ENCODE measurements around the gene SLC44A2. TPM values are rescaled to one million over a fixed set of nuclear protein-coding genes. Genes with fewer than 3 reads are reported as not detected.

Gene SLC44A2
- total and polyA plus RNA-seq, 2 of the 13 experiments (the other 11 are each of a cell fraction or from before 2014, with no cell fraction given), result 2.4 to 5.6 TPM

DNA sequence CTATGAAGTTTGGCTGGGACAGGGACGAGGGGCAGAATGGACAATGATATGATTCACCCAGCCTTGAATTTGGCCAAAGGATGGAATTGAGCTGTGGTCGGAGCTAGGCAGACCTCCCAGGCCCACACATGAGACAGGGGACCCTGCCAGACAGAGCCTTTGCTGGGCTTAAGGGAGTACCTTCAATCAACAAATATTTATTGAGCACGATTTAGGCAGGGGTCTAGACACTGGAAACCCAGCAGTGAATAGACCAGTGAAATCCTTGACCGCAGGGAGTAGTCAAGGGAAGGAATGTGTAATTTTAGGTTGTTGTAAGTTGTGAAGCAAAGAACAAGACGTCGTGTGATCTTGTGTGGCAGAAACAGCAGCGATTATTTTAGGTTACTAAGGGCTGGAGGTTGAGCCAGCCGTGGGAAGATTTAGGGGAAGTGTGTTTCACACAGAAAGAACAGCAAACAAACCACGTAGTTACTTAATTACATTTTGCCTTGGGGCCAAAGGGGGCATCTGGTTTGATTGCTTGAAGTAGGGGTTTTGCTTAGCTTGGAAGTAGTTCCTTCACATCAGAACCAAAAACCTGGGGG lies 21.4 kb upstream of the SLC44A2 start:
- in situ Hi-C loops (cut with HindIII; ENCODE audit: extremely low pct_ligation_motif_present, low pct_unique_long_range_greater_than_20kb) (no loop called here), intact Hi-C loops (cut with micrococcal nuclease; ENCODE audit: unreplicated experiment) (no loop called here)
- H3K79me2 ChIP-seq (ENCODE audit: insufficient read depth, low read length), result no peaks in the 10 kb centered on the region
- no peak overlapping the region for H3K27ac ChIP-seq (ENCODE audit: extremely low read length, insufficient read depth, low read length)
- H4K20me1 ChIP-seq (ENCODE audit: insufficient read depth, low read length), result no peaks in the 10 kb centered on the region
- peaks cover 2 to 17% of the 10 kb centered on the region in 2 experiments; a peak in 4 of 5 replicates for H3K27me3 ChIP-seq (ENCODE audit: control insufficient read depth in 1 of 2, insufficient read depth in 2 of 2, low read length in 2 of 2)
- no TSS peak for BruUV-seq (replicated peaks)
- H3K4me2 ChIP-seq (ENCODE audit: low read depth, low read length), result peak overlapping the region; percentile 84
- no peak overlapping the region; the same call in 1 of the 2 replicates for H3K9ac ChIP-seq (ENCODE audit: insufficient read depth, low read depth, low read length)
- ChIA-PET POLR2A (interaction anchor here (0.9 kb wide), 1 partner anchor 37 kb away, joined by 3 read pairs; no protein-coding TSS in a partner anchor), CTCF (ENCODE audit: low intra/inter-chr PET ratio, low total read pairs) (no interaction called here)
- 16% methylated on average over 9 of the region's 9 CpGs for WGBS (ENCODE audit: low lambda C conversion rate)
- peak overlapping the region in 1 of 3 experiments; percentile 92; a peak in 2 of 6 replicates for H3K4me3 ChIP-seq (replicated peaks in 1 of 3; ENCODE audit: insufficient read depth in 1 of 3, low read depth in 2 of 3, low read length in 3 of 3)
- H3K9me3 ChIP-seq (ENCODE audit: low read length), result no peaks in the 10 kb centered on the region
- H2AFZ ChIP-seq (ENCODE audit: low read length), result no peak overlapping the region
- DNase-seq (ENCODE audit: low spot score) (no peak), FAIRE-seq (no peak), ATAC-seq (peak; percentile 21; the same call in 2 of the 3 replicates)
- TF ChIP-seq ZNF552 (CRISPR knock-in tag; IDR thresholded peaks at IDR 0.05; ENCODE audit: borderline replicate concordance) (no peak), BORCS8-MEF2B (CRISPR knock-in tag; IDR thresholded peaks at IDR 0.05) (no peak), MEF2D (CRISPR knock-in tag; IDR thresholded peaks at IDR 0.05) (no peak), TCF7 (IDR thresholded peaks at IDR 0.05; ENCODE audit: low read depth) (no peak)
- TF ChIP-seq, protein P1, sequence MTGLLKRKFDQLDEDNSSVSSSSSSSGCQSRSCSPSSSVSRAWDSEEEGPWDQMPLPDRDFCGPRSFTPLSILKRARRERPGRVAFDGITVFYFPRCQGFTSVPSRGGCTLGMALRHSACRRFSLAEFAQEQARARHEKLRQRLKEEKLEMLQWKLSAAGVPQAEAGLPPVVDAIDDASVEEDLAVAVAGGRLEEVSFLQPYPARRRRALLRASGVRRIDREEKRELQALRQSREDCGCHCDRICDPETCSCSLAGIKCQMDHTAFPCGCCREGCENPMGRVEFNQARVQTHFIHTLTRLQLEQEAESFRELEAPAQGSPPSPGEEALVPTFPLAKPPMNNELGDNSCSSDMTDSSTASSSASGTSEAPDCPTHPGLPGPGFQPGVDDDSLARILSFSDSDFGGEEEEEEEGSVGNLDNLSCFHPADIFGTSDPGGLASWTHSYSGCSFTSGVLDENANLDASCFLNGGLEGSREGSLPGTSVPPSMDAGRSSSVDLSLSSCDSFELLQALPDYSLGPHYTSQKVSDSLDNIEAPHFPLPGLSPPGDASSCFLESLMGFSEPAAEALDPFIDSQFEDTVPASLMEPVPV (CRISPR knock-in tag; IDR thresholded peaks at IDR 0.05), result no peak
- H3K4me1 ChIP-seq (ENCODE audit: insufficient read depth, low read length), result peaks cover 28% of the 10 kb centered on the region
- no peaks in the 10 kb centered on the region for H3K36me3 ChIP-seq (replicated peaks in 1 of 2; ENCODE audit: control insufficient read depth in 1 of 2, insufficient read depth in 2 of 2, low read length in 2 of 2)

DNA sequence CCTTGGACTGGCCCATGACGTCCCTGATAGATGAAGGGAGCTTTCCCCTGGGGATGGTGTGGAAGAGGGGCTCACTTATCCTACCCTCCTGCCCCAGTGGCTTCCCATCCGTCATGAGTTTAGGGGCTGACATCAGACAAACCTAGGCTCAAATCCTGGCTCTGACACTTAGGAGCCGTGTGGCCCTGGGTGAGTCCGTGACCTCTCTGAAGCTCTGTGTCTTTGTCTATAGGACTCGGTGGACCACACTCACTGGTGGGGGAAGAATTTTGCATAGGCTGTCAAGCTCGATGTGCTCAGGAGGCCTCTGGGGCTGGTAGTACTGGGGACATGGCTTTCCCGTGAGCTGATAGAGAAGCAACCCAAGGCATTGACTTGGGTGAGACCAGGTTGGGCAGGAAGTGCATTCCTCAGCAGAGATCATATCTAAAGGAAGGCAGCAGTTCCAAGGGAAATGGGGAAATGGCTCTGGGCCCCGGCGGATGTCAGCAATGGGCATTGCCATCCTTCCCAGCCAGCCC lies 20.8 kb upstream of the SLC44A2 start:
- H3K27me3 ChIP-seq (ENCODE audit: control insufficient read depth in 1 of 2, insufficient read depth in 2 of 2, low read length in 2 of 2), result peaks cover 2 to 13% of the 10 kb centered on the region in 2 experiments; a peak in 4 of 5 replicates
- no peak overlapping the region for H3K27ac ChIP-seq (ENCODE audit: extremely low read length, insufficient read depth, low read length)
- FAIRE-seq (no peak), DNase-seq (ENCODE audit: low spot score) (no peak), ATAC-seq (peak; percentile 41)
- H4K20me1 ChIP-seq (ENCODE audit: insufficient read depth, low read length), result no peaks in the 10 kb centered on the region
- peaks cover 28% of the 10 kb centered on the region for H3K4me1 ChIP-seq (ENCODE audit: insufficient read depth, low read length)
- no peaks in the 10 kb centered on the region for H3K79me2 ChIP-seq (ENCODE audit: insufficient read depth, low read length)
- H3K9ac ChIP-seq (ENCODE audit: insufficient read depth, low read depth, low read length), result no peak overlapping the region; the same call in 1 of the 2 replicates
- H3K4me2 ChIP-seq (ENCODE audit: low read depth, low read length), result peak overlapping the region; percentile 84
- ChIA-PET CTCF (ENCODE audit: low intra/inter-chr PET ratio, low total read pairs) (no interaction called here), POLR2A (interaction anchor here (0.9 kb wide), 1 partner anchor 37 kb away, joined by 3 read pairs; no protein-coding TSS in a partner anchor)
- H3K4me3 ChIP-seq (replicated peaks in 1 of 3; ENCODE audit: insufficient read depth in 1 of 3, low read depth in 2 of 3, low read length in 3 of 3), result no peak overlapping the region; a peak in 1 of 6 replicates
- in situ Hi-C loops (cut with HindIII; ENCODE audit: extremely low pct_ligation_motif_present, low pct_unique_long_range_greater_than_20kb), result no loop called here
- BruUV-seq (replicated peaks), result no TSS peak
- no peaks in the 10 kb centered on the region for H3K9me3 ChIP-seq (ENCODE audit: low read length)
- intact Hi-C loops (cut with micrococcal nuclease; ENCODE audit: unreplicated experiment), result no loop called here
- H3K36me3 ChIP-seq (replicated peaks in 1 of 2; ENCODE audit: control insufficient read depth in 1 of 2, insufficient read depth in 2 of 2, low read length in 2 of 2), result no peaks in the 10 kb centered on the region
- no peak overlapping the region for H2AFZ ChIP-seq (ENCODE audit: low read length)
- 25% methylated on average over 6 of the region's 9 CpGs for WGBS (ENCODE audit: low lambda C conversion rate)
- no peak for TF ChIP-seq ZNF367 (CRISPR knock-in tag; IDR thresholded peaks at IDR 0.05; ENCODE audit: borderline replicate concordance)
- TF ChIP-seq RELA (CRISPR knock-in tag; IDR thresholded peaks at IDR 0.05), result no peak
- TF ChIP-seq ZSCAN22 (CRISPR knock-in tag; IDR thresholded peaks at IDR 0.05), result no peak
- no peak for TF ChIP-seq FOSL2 (CRISPR knock-in tag; IDR thresholded peaks at IDR 0.05)
- TF ChIP-seq ZNF138 (CRISPR knock-in tag; IDR thresholded peaks at IDR 0.05; ENCODE audit: low read depth), result no peak
- no peak for TF ChIP-seq HNRNPLL (IDR thresholded peaks at IDR 0.05; ENCODE audit: low read depth, low read length, poor library complexity, severe bottlenecking)
- no peak for TF ChIP-seq FOXO1 (CRISPR knock-in tag; IDR thresholded peaks at IDR 0.05)
- no peak for TF ChIP-seq ZMYM3 (CRISPR knock-in tag; IDR thresholded peaks at IDR 0.05)
- TF ChIP-seq ZNF101 (CRISPR knock-in tag; IDR thresholded peaks at IDR 0.05; ENCODE audit: borderline replicate concordance, low read depth), result no peak
- TF ChIP-seq ZIK1 (CRISPR knock-in tag; IDR thresholded peaks at IDR 0.05; ENCODE audit: borderline replicate concordance, low read depth), result no peak

Data from HepG2 (cell line).